ENCODE results near the gene ODC1. TPM values are rescaled to one million over a fixed set of nuclear protein-coding genes. Genes with fewer than 3 reads are reported as not detected.
A peak's percentile ranks its signal among the peaks of the same experiment; 100 is the strongest.

Gene ODC1
- total and polyA plus RNA-seq, 12 donors = 6.4 to 204 (median 23.1) TPM

DNA sequence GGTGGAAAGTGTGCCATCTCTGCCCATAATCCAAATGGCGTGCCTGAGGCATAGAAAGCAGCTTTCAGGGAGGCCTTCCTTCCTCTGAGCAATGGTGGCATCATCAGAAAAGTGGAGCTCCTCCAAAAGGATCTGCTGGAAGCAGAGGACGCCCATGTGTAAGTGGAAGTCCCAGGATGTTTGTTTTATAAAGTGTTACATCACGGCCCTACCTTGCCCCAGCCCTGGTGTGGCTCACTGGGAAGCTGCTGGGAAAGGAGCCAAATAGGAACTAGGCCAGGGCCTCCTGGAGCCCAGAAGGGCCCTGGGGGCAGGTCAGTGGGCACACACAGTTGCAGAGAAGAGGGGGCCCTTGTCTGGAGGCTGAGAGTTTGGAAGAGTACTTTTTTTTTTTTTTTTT, 4.2 kb upstream of the ODC1 start:
- Histone ChIP-seq H3K9me3 (replicated peaks in 1 of 3) (no peaks in the 10 kb centered on the region), H3K27ac (peak overlapping the region in 1 of 5 donors; percentile 28), H3K4me3 (no peak overlapping the region), H3K4me1 (replicated peaks in 1 of 2) (peaks cover 5 to 9% of the 10 kb centered on the region in 2 donors), H3K27me3 (no peaks in the 10 kb centered on the region), H3K36me3 (replicated peaks in 1 of 2) (no peaks in the 10 kb centered on the region)
- 44 to 60% (median 52%) methylated on average over 3 of the region's 3 CpGs for WGBS, 4 donors
- TF ChIP-seq POLR2A (IDR thresholded peaks at IDR 0.05) = no peak
- TF ChIP-seq CTCF (IDR thresholded peaks at IDR 0.05) = no peak
- intact Hi-C loops (cut with DNase I) = no loop called here
- peak in 5 of 7 donors; percentile 40 to 68 (median 59) for DNase-seq

- H3K27me3 ChIP-seq = no peaks in the 10 kb centered on the region
- 76 to 86% (median 81%) methylated on average over 6 of the region's 6 CpGs for WGBS, 4 donors
- no peaks in the 10 kb centered on the region for H3K36me3 ChIP-seq (replicated peaks in 1 of 2)
- H3K4me1 ChIP-seq (replicated peaks in 1 of 2) = peaks cover 9 to 10% of the 10 kb centered on the region in 2 donors
- H3K27ac ChIP-seq = peak overlapping the region in 1 of 5 donors; percentile 28
- no peak for TF ChIP-seq POLR2A (IDR thresholded peaks at IDR 0.05)
- no peak for TF ChIP-seq CTCF (IDR thresholded peaks at IDR 0.05)
- DNase-seq = no peak
- intact Hi-C loops (cut with DNase I) = no loop called here
- no peak overlapping the region for H3K4me3 ChIP-seq
- H3K9me3 ChIP-seq (replicated peaks in 1 of 3) = no peaks in the 10 kb centered on the region
Observed at GRCh38 chr2:10451819-10452218, 3.7 kb upstream of the ODC1 start.

GRCh38 chr2:10449838-10450691, 1.9 kb upstream of the ODC1 start:
- H3K9me3 ChIP-seq (replicated peaks in 1 of 3) = no peaks in the 10 kb centered on the region
- no peak for DNase-seq
- WGBS, 4 donors = 76 to 81% (median 79%) methylated on average over 21 to 22 of the region's 22 CpGs
- no peak overlapping the region for H3K4me3 ChIP-seq
- H3K27me3 ChIP-seq = no peaks in the 10 kb centered on the region
- no peaks in the 10 kb centered on the region for H3K36me3 ChIP-seq (replicated peaks in 1 of 2)
- no peak overlapping the region for H3K27ac ChIP-seq
- TF ChIP-seq CTCF (IDR thresholded peaks at IDR 0.05) (no peak), POLR2A (IDR thresholded peaks at IDR 0.05) (no peak)
- H3K4me1 ChIP-seq (replicated peaks in 1 of 2) = peaks cover 9 to 24% of the 10 kb centered on the region in 2 donors
- intact Hi-C loops (cut with DNase I) = loop anchor here in 1 of 2 donors (10.0 kb wide), 1 partner anchor 215 kb away; no protein-coding TSS in a partner anchor

- H3K36me3 ChIP-seq (replicated peaks in 1 of 2) = peaks cover 0 to 5% of the 10 kb centered on the region in 2 donors
- H3K4me3 ChIP-seq = peak overlapping the region in 1 of 4 donors; percentile 60
- peaks cover 9 to 26% of the 10 kb centered on the region in 2 donors for H3K4me1 ChIP-seq (replicated peaks in 1 of 2)
- no peak for TF ChIP-seq POLR2A (IDR thresholded peaks at IDR 0.05)
- no peak for TF ChIP-seq CTCF (IDR thresholded peaks at IDR 0.05)
- intact Hi-C loops (cut with DNase I) = loop anchor here in 1 of 2 donors (10.0 kb wide), 1 partner anchor 215 kb away; no protein-coding TSS in a partner anchor
- H3K27ac ChIP-seq = no peak overlapping the region
- H3K9me3 ChIP-seq (replicated peaks in 1 of 3) = no peaks in the 10 kb centered on the region
- no peaks in the 10 kb centered on the region for H3K27me3 ChIP-seq
- 47 to 60% (median 52%) methylated on average over 4 to 5 of the region's 5 CpGs for WGBS, 4 donors
- no peak for DNase-seq
Observed at GRCh38 chr2:10449486-10449831, 1.3 kb upstream of the ODC1 start.
